Testis (tissue), 3 donors: ENCODE measurements around the gene DCTPP1. TPM values are rescaled to one million over a fixed set of nuclear protein-coding genes. Genes with fewer than 3 reads are reported as not detected.

ENCODE experiments used
- DNase-seq: peaks from one replicate; pipeline ENCODE4 v3.0.0-alpha.2; 2019
- H3K27ac ChIP-seq, 2 donors: fragments of 200-600 bp; sonication (generic); one replicate each; pipeline ENCODE4 v1.5.1; 2019
- H3K27me3 ChIP-seq: fragments of 200-600 bp; sonication (generic); one replicate; pipeline ENCODE4 v1.5.1; 2019
- H3K36me3 ChIP-seq: fragments of 200-600 bp; sonication (generic); one replicate; pipeline ENCODE4 v1.5.1; 2017; ENCODE audit warnings: low read depth; ENCODE audit errors: missing control alignments
- H3K4me1 ChIP-seq: fragments of 200-600 bp; sonication (generic); one replicate; pipeline ENCODE4 v1.5.1; 2019
- H3K4me3 ChIP-seq, 2 donors: fragments of 200-600 bp; sonication (generic); one replicate each; pipeline ENCODE4 v1.5.1; 2017 to 2019
- H3K9me3 ChIP-seq: fragments of 200-600 bp; sonication (generic); one replicate; pipeline ENCODE4 v1.5.1; 2017
- CTCF ChIP-seq, 3 experiments: fragments of 450-650 bp in 2 of 3; fragments of 200-600 bp in 1 of 3; sonication (generic) in 1 of 3; IDR thresholded peaks; one replicate each; pipeline ENCODE4 v1.5.1; 2016 to 2019; ENCODE audit warnings: antibody characterized with exemption in 3 of 3, mild to moderate bottlenecking in 2 of 3, moderate library complexity in 1 of 3
- POLR2A ChIP-seq: fragments of 450-650 bp; IDR thresholded peaks from one replicate; pipeline ENCODE4 v1.6.1; 2017; ENCODE audit warnings: antibody characterized with exemption, mild to moderate bottlenecking, moderate library complexity
- WGBS, 2 donors: methylation state at CpG; one replicate each; pipeline ENCODE4 v1.1.5; 2018; 5-methylcytosine and 5-hydroxymethylcytosine counted together
- intact Hi-C: fragments of 100-400 bp; cut with DNase I; formaldehyde crosslinking; loops from one replicate; pipeline ENCODE4 v1.15.1; 2023; ENCODE audit warnings: low total_unique reads
- polyA plus RNA-seq: library from polyadenylated mRNA; stranded (reverse); fragments of 350-450 nt; fragmentation: Illumina TruSeq; extraction: RNeasy Lipid Tissue Mini Kit (QIAGEN cat#74804); gene quantifications from one replicate; pipeline ENCODE4 v1.2.3, GENCODE V29; 2014; ENCODE audit warnings: low read depth, low replicate concordance; ENCODE audit not compliant: insufficient read depth
- total RNA-seq, 2 donors: library from RNA; depleted of rRNA; stranded (reverse); fragments of >200 nt; gene quantifications; one replicate each; pipeline ENCODE4 v1.2.3, GENCODE V29; 2016

DCTPP1 gene
- total and polyA plus RNA-seq, 3 donors from 2014 or later = 15.2 to 26.1 (median 23.6) TPM

GRCh38 chr16:30382111-30382881, 47.5 kb downstream of the DCTPP1 start, which contains the start of gene SEPTIN1:
TSS of gene SEPTIN1 (minus strand) at chr16:30382561. CDS start at chr16:30382542, 19 bp downstream.
- Histone ChIP-seq H3K27ac (no peak within 1 kb of the TSS), H3K4me3 (no peak within 1 kb of the TSS), H3K27me3 (no peaks in the 10 kb centered on the region), H3K9me3 (no peaks in the 10 kb centered on the region), H3K4me1 (peaks cover 8% of the 10 kb centered on the region), H3K36me3 (no peaks in the 10 kb centered on the region)
- no peak for TF ChIP-seq POLR2A
- TF ChIP-seq CTCF (IDR thresholded peaks at IDR 0.05) = no peak
- intact Hi-C loops = no loop called here
- DNase-seq = no peak
- WGBS, 2 donors = 73% methylated on average over 12 of the region's 12 CpGs

DNA sequence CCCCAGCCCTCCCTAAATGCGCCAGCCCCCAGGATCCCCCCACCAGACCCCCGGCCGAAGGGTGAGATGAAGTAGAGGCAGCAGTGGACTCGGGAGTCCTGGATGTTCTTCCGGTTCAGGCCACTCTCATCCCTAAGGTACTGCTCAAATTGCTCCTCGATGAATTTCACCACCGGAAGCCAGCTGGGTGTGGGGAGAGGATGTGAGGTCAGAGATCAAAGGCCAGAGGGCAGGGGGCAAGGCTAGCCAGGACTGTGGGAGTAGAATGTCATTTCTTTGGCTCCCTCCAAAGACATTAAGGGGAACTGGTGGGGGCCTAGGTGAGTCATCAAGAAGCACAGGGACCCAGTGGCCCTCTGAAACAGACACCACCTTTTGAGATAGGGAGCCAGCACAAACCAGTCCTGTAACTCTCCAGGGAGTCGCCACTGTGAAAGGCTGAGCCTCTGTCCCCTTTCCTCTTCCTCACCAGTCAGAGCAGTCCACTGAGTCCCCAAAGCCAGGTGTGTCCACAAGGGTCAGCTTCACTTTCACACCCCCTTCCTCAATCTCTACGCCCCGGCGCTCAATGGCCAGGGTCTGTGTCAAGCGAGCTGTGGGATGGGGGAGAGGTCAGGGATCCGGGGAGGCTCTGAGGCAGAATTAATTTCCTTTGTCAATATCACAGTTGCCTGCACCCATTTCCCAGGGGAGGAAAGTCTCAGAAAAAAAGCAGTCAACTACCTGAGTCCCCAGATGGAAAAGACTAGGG, 48.4 kb downstream of the DCTPP1 start:
- H3K27ac ChIP-seq = no peak overlapping the region

GRCh38 chr16:30380803-30381208, 49.0 kb downstream of the DCTPP1 start:
- H3K27me3 ChIP-seq = no peaks in the 10 kb centered on the region
- no peaks in the 10 kb centered on the region for H3K9me3 ChIP-seq
- intact Hi-C loops = no loop called here
- WGBS, 2 donors = 76 to 84% methylated on average over 6 of the region's 6 CpGs
- H3K27ac ChIP-seq = no peak overlapping the region
- DNase-seq = no peak
- H3K4me1 ChIP-seq = peaks cover 13% of the 10 kb centered on the region
- H3K36me3 ChIP-seq = no peaks in the 10 kb centered on the region
- no peak for TF ChIP-seq CTCF (IDR thresholded peaks at IDR 0.05)
- TF ChIP-seq POLR2A = no peak
- no peak overlapping the region for H3K4me3 ChIP-seq

More for the DNA sequence above, 48.4 kb downstream of the DCTPP1 start:
- intact Hi-C loops = no loop called here
- no peaks in the 10 kb centered on the region for H3K36me3 ChIP-seq
- WGBS, 2 donors = 81 to 85% methylated on average over 12 of the region's 13 CpGs
- H3K27me3 ChIP-seq = no peaks in the 10 kb centered on the region
- no peak overlapping the region for H3K4me3 ChIP-seq
- H3K4me1 ChIP-seq = peaks cover 13% of the 10 kb centered on the region
- DNase-seq = no peak
- no peak for TF ChIP-seq CTCF (IDR thresholded peaks at IDR 0.05)
- TF ChIP-seq POLR2A = no peak
- no peaks in the 10 kb centered on the region for H3K9me3 ChIP-seq

DNA sequence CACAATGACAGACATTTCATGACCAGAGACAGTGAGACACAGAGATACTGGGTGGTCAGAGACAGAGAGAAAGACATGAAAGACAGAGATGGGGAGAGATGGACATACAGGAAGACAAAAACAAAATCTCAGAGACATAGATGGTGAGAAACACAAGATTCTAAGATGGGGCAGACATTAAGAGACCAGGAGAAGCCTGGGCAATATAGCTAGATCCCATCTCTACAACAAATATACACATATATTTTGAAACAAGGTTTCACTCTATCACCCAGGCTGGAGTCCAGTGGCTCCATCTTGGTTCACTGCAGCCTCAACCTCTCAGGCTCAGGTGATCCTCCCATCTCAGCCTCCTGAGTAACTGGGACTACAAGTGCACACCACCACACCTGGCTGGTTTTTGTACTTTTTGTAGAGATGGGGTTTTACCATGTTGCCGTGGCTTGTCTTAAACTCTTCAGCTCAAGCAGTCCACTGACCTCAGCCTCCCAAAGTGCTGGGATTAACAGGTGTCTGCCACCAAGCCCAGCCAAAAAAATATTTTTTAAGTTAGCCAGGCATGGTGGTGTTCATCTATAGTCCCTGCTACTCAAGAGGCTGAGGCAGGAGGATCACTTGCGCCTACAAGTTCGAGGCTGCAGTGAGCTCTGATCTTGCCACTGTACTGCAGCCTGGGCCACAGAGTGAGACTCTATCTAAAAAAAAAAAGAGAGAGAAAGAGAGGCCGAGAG, 49.6 kb downstream of the DCTPP1 start:
- WGBS, 2 donors = 83 to 89% methylated on average over 4 of the region's 4 CpGs
- Histone ChIP-seq H3K4me1 (peaks cover 13% of the 10 kb centered on the region), H3K4me3 (no peak overlapping the region), H3K27me3 (no peaks in the 10 kb centered on the region), H3K9me3 (no peaks in the 10 kb centered on the region), H3K36me3 (no peaks in the 10 kb centered on the region), H3K27ac (no peak overlapping the region)
- DNase-seq = no peak
- intact Hi-C loops = no loop called here
- TF ChIP-seq CTCF (IDR thresholded peaks at IDR 0.05) (no peak), POLR2A (no peak)
